ENCODE measurements around the gene SDSL. TPM values are rescaled to one million over a fixed set of nuclear protein-coding genes. Genes with fewer than 3 reads are reported as not detected.

The SDSL gene
- total RNA-seq, 1 donor from 2014 or later, result 3.1 TPM

GRCh38 chr12:113403435-113404415 lies 18.5 kb upstream of the SDSL start, which contains the start of gene SDS:
SDS (minus strand) TSS chr12:113403887; CDS start chr12:113399708, 4,179 bp downstream.
- H3K9me3 Mint-ChIP-seq, result no peaks in the 10 kb centered on the region
- H3K79me2 ChIP-seq (ENCODE audit: low read depth), result no peaks in the 10 kb centered on the region
- no peaks in the 10 kb centered on the region for H3K9me3 ChIP-seq (ENCODE audit: low read depth)
- no peak within 1 kb of the TSS for H3K9ac ChIP-seq
- peak within 1 kb of the TSS; percentile 14 for H3K27ac Mint-ChIP-seq
- H3K36me3 Mint-ChIP-seq, result no peaks in the 10 kb centered on the region
- H3K27ac ChIP-seq, result no peak within 1 kb of the TSS
- no peak within 1 kb of the TSS for H3K4me3 Mint-ChIP-seq
- H3K36me3 ChIP-seq, result no peaks in the 10 kb centered on the region
- DNase-seq (ENCODE audit: low spot score), result no peak
- peaks cover 9% of the 10 kb centered on the region for H3K27me3 Mint-ChIP-seq (ENCODE audit: insufficient read depth, low read depth)
- H3K4me3 ChIP-seq, result no peak within 1 kb of the TSS
- no peak within 1 kb of the TSS for H3K4me2 ChIP-seq
- peaks cover 4% of the 10 kb centered on the region for H3F3A ChIP-seq (ENCODE audit: low read depth)
- no peak for TF ChIP-seq EZH2phosphoT487 (IDR thresholded peaks at IDR 0.05)
- no peak for TF ChIP-seq CTCF (IDR thresholded peaks at IDR 0.05)
- no peak for TF ChIP-seq EZH2 (IDR thresholded peaks at IDR 0.05)
- H2AFZ ChIP-seq (replicated peaks), result no peak within 1 kb of the TSS
- H3K27me3 ChIP-seq, result no peaks in the 10 kb centered on the region
- H3K4me1 ChIP-seq, result peaks cover 4% of the 10 kb centered on the region
- H4K20me1 ChIP-seq (ENCODE audit: low read depth), result no peaks in the 10 kb centered on the region
- peaks cover 2% of the 10 kb centered on the region for H3K4me1 Mint-ChIP-seq

- no peak for DNase-seq (ENCODE audit: low spot score)
- H3K27ac Mint-ChIP-seq, result no peak overlapping the region
- Histone ChIP-seq H2AFZ (replicated peaks) (peak overlapping the region; percentile 51), H3K4me1 (peaks cover 4% of the 10 kb centered on the region), H3K27ac (no peak overlapping the region), H3K79me2 (ENCODE audit: low read depth) (no peaks in the 10 kb centered on the region), H3K9me3 (ENCODE audit: low read depth) (no peaks in the 10 kb centered on the region), H3K4me3 (no peak overlapping the region), H3K27me3 (no peaks in the 10 kb centered on the region), H3K36me3 (no peaks in the 10 kb centered on the region), H3K4me2 (no peak overlapping the region), H3F3A (ENCODE audit: low read depth) (peaks cover 4% of the 10 kb centered on the region), H4K20me1 (ENCODE audit: low read depth) (no peaks in the 10 kb centered on the region), H3K9ac (no peak overlapping the region)
- H3K27me3 Mint-ChIP-seq (ENCODE audit: insufficient read depth, low read depth), result peaks cover 5% of the 10 kb centered on the region
- no peak for TF ChIP-seq EZH2phosphoT487 (IDR thresholded peaks at IDR 0.05)
- no peak for TF ChIP-seq EZH2 (IDR thresholded peaks at IDR 0.05)
- TF ChIP-seq CTCF (IDR thresholded peaks at IDR 0.05), result no peak
- H3K4me1 Mint-ChIP-seq, result peaks cover 2% of the 10 kb centered on the region
- H3K36me3 Mint-ChIP-seq, result no peaks in the 10 kb centered on the region
- H3K9me3 Mint-ChIP-seq, result no peaks in the 10 kb centered on the region
- no peak overlapping the region for H3K4me3 Mint-ChIP-seq
These were observed 16.5 kb upstream of the SDSL start for GRCh38 chr12:113405694-113406093.

- no peaks in the 10 kb centered on the region for H3K36me3 ChIP-seq
- Mint-ChIP-seq H3K4me3 (no peak overlapping the region), H3K27ac (no peak overlapping the region), H3K4me1 (peaks cover 2% of the 10 kb centered on the region), H3K36me3 (no peaks in the 10 kb centered on the region), H3K9me3 (no peaks in the 10 kb centered on the region), H3K27me3 (ENCODE audit: insufficient read depth, low read depth) (peaks cover 16% of the 10 kb centered on the region)
- H3F3A ChIP-seq (ENCODE audit: low read depth), result no peaks in the 10 kb centered on the region
- TF ChIP-seq EZH2phosphoT487 (IDR thresholded peaks at IDR 0.05) (no peak), EZH2 (IDR thresholded peaks at IDR 0.05) (no peak), CTCF (IDR thresholded peaks at IDR 0.05) (no peak)
- no peaks in the 10 kb centered on the region for H3K9me3 ChIP-seq (ENCODE audit: low read depth)
- H3K4me2 ChIP-seq, result no peak overlapping the region
- H3K27me3 ChIP-seq, result no peaks in the 10 kb centered on the region
- DNase-seq (ENCODE audit: low spot score), result no peak
- no peak overlapping the region for H2AFZ ChIP-seq (replicated peaks)
- no peak overlapping the region for H3K27ac ChIP-seq
- no peaks in the 10 kb centered on the region for H3K4me1 ChIP-seq
- H4K20me1 ChIP-seq (ENCODE audit: low read depth), result no peaks in the 10 kb centered on the region
- no peak overlapping the region for H3K9ac ChIP-seq
- no peak overlapping the region for H3K4me3 ChIP-seq
- no peaks in the 10 kb centered on the region for H3K79me2 ChIP-seq (ENCODE audit: low read depth)
These were observed 14.1 kb upstream of the SDSL start for GRCh38 chr12:113407931-113408600.

Data from neural progenitor cell (in vitro differentiated cells).